HepG2 (cell line): ENCODE results near the gene PLXDC2. TPM values are rescaled to one million over a fixed set of nuclear protein-coding genes. Genes with fewer than 3 reads are reported as not detected.

Experiments used
- ATAC-seq: fragments of 200-7000 bp; cut with Tn5 transposase; 3 replicates; pipeline ENCODE4 v1.9.1; 2020; ENCODE audit warnings: mild to moderate bottlenecking, moderate library complexity
- BruUV-seq: library from RNA; stranded (reverse); fragments of 400-500 nt; replicated peaks from 2 replicates; lab custom pipeline; 2021; lab: Mats Ljungman, UMichigan
- CTCF ChIA-PET: fragments of 300-600 bp; formaldehyde crosslinking; extraction: SDS; loops from one replicate; lab custom pipeline; 2021; ENCODE audit warnings: low total read pairs, inconsistent platforms, low intra/inter-chr PET ratio; lab: Yijun Ruan, JAX
- POLR2A ChIA-PET: fragments of 350-600 bp; sonication (Branson Sonifier 250); formaldehyde crosslinking; loops from one replicate; lab custom pipeline; 2020; ENCODE audit warnings: antibody characterized with exemption, inconsistent platforms; lab: Yijun Ruan, JAX
- DNase-seq: peaks from one replicate; pipeline ENCODE4 v3.0.0-alpha.2; 2015; ENCODE audit warnings: low spot score
- FAIRE-seq: peaks from 3 replicates; lab custom pipeline; 2011; peaks lifted over from hg19 to GRCh38; lab: Jason Lieb, UNC
- H2AFZ ChIP-seq: one replicate; pipeline ENCODE4 v1.6.1; 2011; ENCODE audit warnings: low read length, inconsistent platforms
- H3K27ac ChIP-seq: fragments of 300-600 bp; 3 replicates; pipeline ENCODE4 v1.8.0; 2011; ENCODE audit warnings: mixed run types, mild to moderate bottlenecking, mixed read lengths, low read length, inconsistent platforms; ENCODE audit not compliant: insufficient read depth; ENCODE audit errors: extremely low read length
- H3K27me3 ChIP-seq, 2 experiments: fragments of 200-600 bp in 1 of 2; 2 replicates in 1 of 2; 3 replicates in 1 of 2; pipeline versions ENCODE4 v1.6.0 to v1.8.0; 2011; ENCODE audit warnings: low read length in 2 of 2, mild to moderate bottlenecking in 2 of 2, moderate library complexity in 2 of 2, inconsistent platforms in 1 of 2; ENCODE audit not compliant: insufficient read depth in 2 of 2, control insufficient read depth in 1 of 2
- H3K36me3 ChIP-seq, 2 experiments: fragments of 200-600 bp in 1 of 2; replicated peaks in 1 of 2; 2 replicates in 1 of 2; 3 replicates in 1 of 2; pipeline versions ENCODE4 v1.5.1 to v1.8.0; 2011; ENCODE audit warnings: low read length in 2 of 2, inconsistent platforms in 1 of 2; ENCODE audit not compliant: insufficient read depth in 2 of 2, control insufficient read depth in 1 of 2
- H3K4me1 ChIP-seq: 2 replicates; pipeline ENCODE4 v1.5.1; 2012; ENCODE audit warnings: low read length, inconsistent platforms; ENCODE audit not compliant: insufficient read depth
- H3K4me2 ChIP-seq: 2 replicates; pipeline ENCODE4 v1.6.0; 2011; ENCODE audit warnings: low read depth, low read length, inconsistent platforms
- H3K4me3 ChIP-seq, 3 experiments: fragments of 200-600 bp in 1 of 3; sonication (generic), shearing (Covaris generic) in 1 of 3; replicated peaks in 1 of 3; 2 replicates each; pipeline ENCODE4 v1.5.1; 2011 to 2016; ENCODE audit warnings: low read length in 3 of 3, inconsistent platforms in 2 of 3, low read depth in 2 of 3, mild to moderate bottlenecking in 2 of 3, control low read depth in 1 of 3, mixed read lengths in 1 of 3; ENCODE audit not compliant: insufficient read depth in 1 of 3
- H3K79me2 ChIP-seq: one replicate; pipeline ENCODE4 v1.6.1; 2011; ENCODE audit warnings: low read length, inconsistent platforms; ENCODE audit not compliant: insufficient read depth
- H3K9ac ChIP-seq: 2 replicates; pipeline ENCODE4 v1.6.0; 2011; ENCODE audit warnings: mild to moderate bottlenecking, low read depth, low read length, inconsistent platforms; ENCODE audit not compliant: insufficient read depth
- H3K9me3 ChIP-seq: 2 replicates; pipeline ENCODE4 v1.5.1; 2012; ENCODE audit warnings: mild to moderate bottlenecking, low read length
- H4K20me1 ChIP-seq: 2 replicates; pipeline ENCODE4 v1.6.0; 2011; ENCODE audit warnings: inconsistent platforms, mild to moderate bottlenecking, low read length, moderate library complexity; ENCODE audit not compliant: insufficient read depth
- ARHGAP35 ChIP-seq: sonication (generic); formaldehyde crosslinking; IDR thresholded peaks from 2 replicates; pipeline ENCODE4 v1.9.0; 2022; ENCODE audit warnings: mild to moderate bottlenecking, inconsistent platforms, moderate library complexity, missing genetic modification reagents, borderline replicate concordance
- ATF4 ChIP-seq, 2 experiments: fragments of 450-650 bp in 1 of 2; sonication (generic) in 1 of 2; formaldehyde crosslinking; IDR thresholded peaks; 2 replicates each; pipeline versions ENCODE4 v1.5.0 to v1.8.0; 2020 to 2022; ENCODE audit warnings: mild to moderate bottlenecking in 1 of 2, missing genetic modification reagents in 1 of 2
- NFAT5 ChIP-seq: sonication (generic); formaldehyde crosslinking; IDR thresholded peaks from 2 replicates; pipeline ENCODE4 v1.4.0; 2020; ENCODE audit warnings: missing genetic modification reagents
- NFATC3 ChIP-seq: sonication (generic); formaldehyde crosslinking; IDR thresholded peaks from 2 replicates; pipeline ENCODE4 v1.5.1; 2020; ENCODE audit warnings: mild to moderate bottlenecking, missing genetic modification reagents
- PITX1 ChIP-seq: sonication (generic); formaldehyde crosslinking; IDR thresholded peaks from 2 replicates; pipeline ENCODE4 v1.5.1; 2020; ENCODE audit warnings: mild to moderate bottlenecking, missing genetic modification reagents
- PPARG ChIP-seq: conservative IDR thresholded peaks from 2 replicates; pipeline ENCODE4 v1.6.1; 2016; ENCODE audit warnings: missing biosample characterization, missing genetic modification reagents
- RBFOX2 ChIP-seq: fragments of 200-400 bp; formaldehyde crosslinking; IDR thresholded peaks from 2 replicates; pipeline ENCODE4 v1.6.1; 2017; ENCODE audit warnings: low read depth, mild to moderate bottlenecking, low read length
- RFXANK ChIP-seq: IDR thresholded peaks from 2 replicates; pipeline ENCODE4 v1.6.1; 2016
- ZBTB7A ChIP-seq: sonication (generic); formaldehyde crosslinking; IDR thresholded peaks from 2 replicates; pipeline ENCODE4 v1.8.0; 2022; ENCODE audit warnings: mild to moderate bottlenecking, missing genetic modification reagents
- ZNF264 ChIP-seq: sonication (generic); formaldehyde crosslinking; IDR thresholded peaks from 2 replicates; pipeline ENCODE4 v1.4.0; 2020; ENCODE audit warnings: missing genetic modification reagents
- ZNF572 ChIP-seq: sonication (generic); formaldehyde crosslinking; IDR thresholded peaks from 2 replicates; pipeline ENCODE4 v1.5.1; 2020; ENCODE audit warnings: mild to moderate bottlenecking, missing genetic modification reagents
- ZZZ3 ChIP-seq: sonication (generic); formaldehyde crosslinking; IDR thresholded peaks from 2 replicates; pipeline ENCODE4 v1.4.0; 2020; ENCODE audit warnings: missing genetic modification reagents, mild to moderate bottlenecking, borderline replicate concordance
- WGBS: methylation state at CpG from one replicate; pipeline ENCODE4 v1.1.6; 2017; ENCODE audit warnings: low lambda C conversion rate; 5-methylcytosine and 5-hydroxymethylcytosine counted together
- in situ Hi-C: cut with HindIII; loops from 2 replicates; pipeline ENCODE4 v1.10.0; 2017; ENCODE audit warnings: low pct_unique_long_range_greater_than_20kb; ENCODE audit not compliant: extremely low pct_ligation_motif_present
- intact Hi-C: fragments of 100-400 bp; cut with micrococcal nuclease; formaldehyde crosslinking; loops from one replicate; pipeline ENCODE4 v1.10.0; 2022; ENCODE audit not compliant: unreplicated experiment
- polyA plus RNA-seq, 8 experiments: library from polyadenylated mRNA; depleted of rRNA in 3 of 8; stranded (reverse) in 7 of 8; unstranded in 1 of 8; fragments of >200 nt; fragmentation: Illumina TruSeq in 4 of 8; extraction: Trizol in 4 of 8; gene quantifications; 2 replicates each; pipeline versions ENCODE4 v1.2.1 to v1.2.3, GENCODE V29; 2011 to 2016; ENCODE audit warnings: low read depth in 4 of 8, missing spikeins in 1 of 8, mixed read lengths in 1 of 8; ENCODE audit not compliant: insufficient read depth in 1 of 8
- total RNA-seq, 5 experiments: library from RNA; depleted of rRNA; stranded (reverse); fragments of >200 nt; fragmentation: Illumina TruSeq; extraction: Trizol; gene quantifications; 2 replicates each; pipeline ENCODE4 v1.2.3, GENCODE V29; 2016; ENCODE audit warnings: low read depth in 1 of 5
- TF ChIP-seq, protein P1 (sequence below): sonication (generic); formaldehyde crosslinking; IDR thresholded peaks from 2 replicates; pipeline ENCODE4 v1.5.1; 2020; ENCODE audit warnings: mild to moderate bottlenecking, missing genetic modification reagents, moderate library complexity
- TF ChIP-seq, protein P2 (sequence below): sonication (generic); formaldehyde crosslinking; IDR thresholded peaks from 2 replicates; pipeline ENCODE4 v1.4.0; 2020; ENCODE audit warnings: mild to moderate bottlenecking, missing genetic modification reagents

Gene PLXDC2
- total and polyA plus RNA-seq, 2 of the 13 experiments (the other 11 are each of a cell fraction or from before 2014, with no cell fraction given), result 2.1 to 2.4 TPM

GRCh38 chr10:20087353-20087752 is 271.1 kb downstream of the PLXDC2 start:
- intact Hi-C loops, result loop anchor here (10.0 kb wide), 1 partner anchor 63 kb away; no protein-coding TSS in a partner anchor
- Histone ChIP-seq H3K27me3 (no peaks in the 10 kb centered on the region), H3K9ac (no peak overlapping the region), H3K4me1 (peaks cover 22% of the 10 kb centered on the region), H3K4me3 (no peak overlapping the region), H3K27ac (no peak overlapping the region), H4K20me1 (no peaks in the 10 kb centered on the region), H3K4me2 (no peak overlapping the region), H3K36me3 (no peaks in the 10 kb centered on the region), H2AFZ (no peak overlapping the region), H3K79me2 (no peaks in the 10 kb centered on the region), H3K9me3 (peaks cover 6% of the 10 kb centered on the region; the same call in 1 of the 2 replicates)
- no peak for TF ChIP-seq RBFOX2
- TF ChIP-seq, protein P1, sequence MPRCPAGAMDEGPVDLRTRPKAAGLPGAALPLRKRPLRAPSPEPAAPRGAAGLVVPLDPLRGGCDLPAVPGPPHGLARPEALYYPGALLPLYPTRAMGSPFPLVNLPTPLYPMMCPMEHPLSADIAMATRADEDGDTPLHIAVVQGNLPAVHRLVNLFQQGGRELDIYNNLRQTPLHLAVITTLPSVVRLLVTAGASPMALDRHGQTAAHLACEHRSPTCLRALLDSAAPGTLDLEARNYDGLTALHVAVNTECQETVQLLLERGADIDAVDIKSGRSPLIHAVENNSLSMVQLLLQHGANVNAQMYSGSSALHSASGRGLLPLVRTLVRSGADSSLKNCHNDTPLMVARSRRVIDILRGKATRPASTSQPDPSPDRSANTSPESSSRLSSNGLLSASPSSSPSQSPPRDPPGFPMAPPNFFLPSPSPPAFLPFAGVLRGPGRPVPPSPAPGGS (CRISPR knock-in tag), result no peak
- no peak for TF ChIP-seq ZZZ3
- TF ChIP-seq, protein P2, sequence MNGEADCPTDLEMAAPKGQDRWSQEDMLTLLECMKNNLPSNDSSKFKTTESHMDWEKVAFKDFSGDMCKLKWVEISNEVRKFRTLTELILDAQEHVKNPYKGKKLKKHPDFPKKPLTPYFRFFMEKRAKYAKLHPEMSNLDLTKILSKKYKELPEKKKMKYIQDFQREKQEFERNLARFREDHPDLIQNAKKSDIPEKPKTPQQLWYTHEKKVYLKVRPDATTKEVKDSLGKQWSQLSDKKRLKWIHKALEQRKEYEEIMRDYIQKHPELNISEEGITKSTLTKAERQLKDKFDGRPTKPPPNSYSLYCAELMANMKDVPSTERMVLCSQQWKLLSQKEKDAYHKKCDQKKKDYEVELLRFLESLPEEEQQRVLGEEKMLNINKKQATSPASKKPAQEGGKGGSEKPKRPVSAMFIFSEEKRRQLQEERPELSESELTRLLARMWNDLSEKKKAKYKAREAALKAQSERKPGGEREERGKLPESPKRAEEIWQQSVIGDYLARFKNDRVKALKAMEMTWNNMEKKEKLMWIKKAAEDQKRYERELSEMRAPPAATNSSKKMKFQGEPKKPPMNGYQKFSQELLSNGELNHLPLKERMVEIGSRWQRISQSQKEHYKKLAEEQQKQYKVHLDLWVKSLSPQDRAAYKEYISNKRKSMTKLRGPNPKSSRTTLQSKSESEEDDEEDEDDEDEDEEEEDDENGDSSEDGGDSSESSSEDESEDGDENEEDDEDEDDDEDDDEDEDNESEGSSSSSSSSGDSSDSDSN (CRISPR knock-in tag), result no peak
- no peak for TF ChIP-seq ZNF264 (CRISPR knock-in tag)
- no peak for TF ChIP-seq RFXANK (CRISPR knock-in tag)
- TF ChIP-seq ARHGAP35, result no peak
- TF ChIP-seq PITX1 (CRISPR knock-in tag), result no peak
- no peak for TF ChIP-seq NFATC3 (CRISPR knock-in tag)
- TF ChIP-seq PPARG (CRISPR knock-in tag), result no peak
- TF ChIP-seq ZBTB7A, result no peak
- no peak for TF ChIP-seq ATF4 (CRISPR knock-in tag; IDR thresholded peaks at IDR 0.05)
- TF ChIP-seq NFAT5 (CRISPR knock-in tag), result no peak
- TF ChIP-seq ZNF572 (CRISPR knock-in tag), result no peak
- 27% methylated on average over 2 of the region's 2 CpGs for WGBS
- ATAC-seq (no peak), FAIRE-seq (no peak), DNase-seq (no peak)
- CTCF ChIA-PET, result no interaction called here
- BruUV-seq, result no TSS peak
- in situ Hi-C loops, result no loop called here
- POLR2A ChIA-PET, result no interaction called here
